ENCODE measurements around the gene UVRAG.

UVRAG gene

GRCh38 chr11:75771646-75772410, 43.2 kb upstream of the UVRAG start:
- peaks cover 10 to 69% (median 31%) of the 10 kb centered on the region in 3 experiments for H3K27me3 ChIP-seq (ENCODE audit: control insufficient read depth in 3 of 3, insufficient read depth in 3 of 3, low read depth in 1 of 3, low read length in 3 of 3)
- H2AK5ac ChIP-seq (ENCODE audit: low read depth, low read length) = no peak overlapping the region
- no peak overlapping the region for H3K4ac ChIP-seq (ENCODE audit: low read length)
- no peak overlapping the region for H2AFZ ChIP-seq (ENCODE audit: low read length)
- peaks cover 5 to 14% of the 10 kb centered on the region in 2 donors for H3K4me1 ChIP-seq (ENCODE audit: control insufficient read depth in 2 of 2, insufficient read depth in 1 of 2, low read depth in 1 of 2, low read length in 2 of 2)
- no peak overlapping the region for H2BK5ac ChIP-seq (ENCODE audit: low read length)
- no peak for DNase-seq (ENCODE audit: low spot score)
- no peak overlapping the region for H3K14ac ChIP-seq (ENCODE audit: low read length)
- H3K9me3 ChIP-seq (replicated peaks in 1 of 2; ENCODE audit: control insufficient read depth in 2 of 2, insufficient read depth in 1 of 2, low read depth in 1 of 2, low read length in 2 of 2) = no peaks in the 10 kb centered on the region
- H3K36me3 ChIP-seq (replicated peaks in 1 of 2; ENCODE audit: control insufficient read depth in 2 of 2, insufficient read depth in 2 of 2, low read length in 2 of 2) = no peaks in the 10 kb centered on the region
- H3K9ac ChIP-seq (ENCODE audit: low read depth, low read length, poor library complexity) = no peak overlapping the region
- no peak overlapping the region for H4K8ac ChIP-seq (ENCODE audit: low read depth, low read length)
- H2BK12ac ChIP-seq (ENCODE audit: low read length) = no peak overlapping the region
- no peak overlapping the region for H3K4me3 ChIP-seq (ENCODE audit: low read length in 2 of 2)
- H2BK15ac ChIP-seq (ENCODE audit: low read length) = no peak overlapping the region
- no peak overlapping the region for H3K4me2 ChIP-seq (ENCODE audit: insufficient read depth, low read length, poor library complexity, severe bottlenecking)
- H3K27ac ChIP-seq (replicated peaks; ENCODE audit: low read length) = no peak overlapping the region
- no peak overlapping the region for H2BK120ac ChIP-seq (ENCODE audit: low read depth, low read length)
- no peak overlapping the region for H3K23ac ChIP-seq (ENCODE audit: low read depth, low read length, poor library complexity)
- H3K79me1 ChIP-seq (ENCODE audit: low read depth, low read length) = no peaks in the 10 kb centered on the region
- WGBS, 2 donors (ENCODE audit: extremely low coverage in 2 of 2, insufficient read length in 2 of 2, insufficient replicate concordance in 1 of 2) = no CpG with 5 or more reads among the region's 6 CpGs
- no peak overlapping the region for H3K18ac ChIP-seq (ENCODE audit: low read length)
- H4K91ac ChIP-seq (ENCODE audit: low read depth, low read length, poor library complexity) = no peak overlapping the region

DNA sequence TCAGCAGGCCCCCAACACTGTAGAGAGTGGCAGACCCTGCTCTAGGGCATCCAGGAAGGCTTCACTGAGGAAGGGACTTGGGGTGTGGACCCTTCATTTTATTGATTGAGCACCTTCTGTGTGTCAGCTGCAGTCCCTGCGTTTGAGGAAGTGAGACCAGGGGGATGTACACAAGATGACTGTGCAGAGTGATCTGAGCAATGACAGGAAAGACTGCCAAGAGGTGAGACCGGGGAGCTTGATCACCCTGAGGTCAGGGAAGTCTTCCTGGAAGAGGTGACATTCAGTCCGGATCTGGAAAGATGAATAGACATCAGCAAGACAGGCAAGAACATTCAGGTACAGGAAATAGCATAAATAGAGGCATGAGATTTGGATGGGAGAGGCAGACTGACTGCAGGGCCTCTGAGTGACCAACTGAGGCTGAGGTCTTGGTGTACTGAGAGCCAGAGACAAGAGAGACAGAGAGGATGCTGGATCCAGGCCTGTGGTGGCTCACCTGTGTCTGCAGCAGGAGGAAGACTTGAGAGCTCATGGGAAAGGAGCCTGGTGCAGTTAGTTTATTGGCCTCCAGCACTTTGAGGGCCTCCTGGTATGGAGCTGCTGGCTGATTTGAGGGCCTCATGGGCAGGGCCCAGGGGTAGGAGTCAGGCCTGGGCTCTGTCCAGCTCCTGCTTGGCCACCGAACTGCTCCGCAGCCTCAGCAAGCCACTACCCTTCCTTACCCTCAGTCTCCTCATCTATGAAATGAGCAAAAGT, 41.2 kb upstream of the UVRAG start:
- Histone ChIP-seq H2BK120ac (ENCODE audit: low read depth, low read length) (no peak overlapping the region), H3K9me3 (replicated peaks in 1 of 2; ENCODE audit: control insufficient read depth in 2 of 2, insufficient read depth in 1 of 2, low read depth in 1 of 2, low read length in 2 of 2) (no peaks in the 10 kb centered on the region), H3K4ac (ENCODE audit: low read length) (no peak overlapping the region), H3K14ac (ENCODE audit: low read length) (no peak overlapping the region), H4K91ac (ENCODE audit: low read depth, low read length, poor library complexity) (no peak overlapping the region), H2BK12ac (ENCODE audit: low read length) (no peak overlapping the region), H3K4me1 (ENCODE audit: control insufficient read depth in 2 of 2, insufficient read depth in 1 of 2, low read depth in 1 of 2, low read length in 2 of 2) (peaks cover 0 to 6% of the 10 kb centered on the region in 2 donors), H3K27ac (replicated peaks; ENCODE audit: low read length) (no peak overlapping the region), H4K8ac (ENCODE audit: low read depth, low read length) (no peak overlapping the region), H3K23ac (ENCODE audit: low read depth, low read length, poor library complexity) (no peak overlapping the region), H3K4me3 (ENCODE audit: low read length in 2 of 2) (no peak overlapping the region), H2BK5ac (ENCODE audit: low read length) (peak overlapping the region; percentile 15), H2AK5ac (ENCODE audit: low read depth, low read length) (peak overlapping the region; percentile 64), H2AFZ (ENCODE audit: low read length) (no peak overlapping the region), H3K4me2 (ENCODE audit: insufficient read depth, low read length, poor library complexity, severe bottlenecking) (no peak overlapping the region), H3K9ac (ENCODE audit: low read depth, low read length, poor library complexity) (no peak overlapping the region), H3K18ac (ENCODE audit: low read length) (no peak overlapping the region), H3K79me1 (ENCODE audit: low read depth, low read length) (no peaks in the 10 kb centered on the region), H2BK15ac (ENCODE audit: low read length) (no peak overlapping the region), H3K27me3 (ENCODE audit: control insufficient read depth in 3 of 3, insufficient read depth in 3 of 3, low read depth in 1 of 3, low read length in 3 of 3) (peaks cover 6 to 51% (median 18%) of the 10 kb centered on the region in 3 experiments), H3K36me3 (replicated peaks in 1 of 2; ENCODE audit: control insufficient read depth in 2 of 2, insufficient read depth in 2 of 2, low read length in 2 of 2) (no peaks in the 10 kb centered on the region)
- no CpG with 5 or more reads among the region's 5 CpGs for WGBS, 2 donors (ENCODE audit: extremely low coverage in 2 of 2, insufficient read length in 2 of 2, insufficient replicate concordance in 1 of 2)
- DNase-seq (ENCODE audit: low spot score) = no peak

- Histone ChIP-seq H2BK120ac (ENCODE audit: low read depth, low read length) (no peak overlapping the region), H3K9me3 (replicated peaks in 1 of 2; ENCODE audit: control insufficient read depth in 2 of 2, insufficient read depth in 1 of 2, low read depth in 1 of 2, low read length in 2 of 2) (no peaks in the 10 kb centered on the region), H3K4ac (ENCODE audit: low read length) (no peak overlapping the region), H3K36me3 (replicated peaks in 1 of 2; ENCODE audit: control insufficient read depth in 2 of 2, insufficient read depth in 2 of 2, low read length in 2 of 2) (no peaks in the 10 kb centered on the region), H2AFZ (ENCODE audit: low read length) (no peak overlapping the region), H3K23ac (ENCODE audit: low read depth, low read length, poor library complexity) (no peak overlapping the region), H4K91ac (ENCODE audit: low read depth, low read length, poor library complexity) (no peak overlapping the region), H3K4me1 (ENCODE audit: control insufficient read depth in 2 of 2, insufficient read depth in 1 of 2, low read depth in 1 of 2, low read length in 2 of 2) (peaks cover 0 to 3% of the 10 kb centered on the region in 2 donors), H3K27ac (replicated peaks; ENCODE audit: low read length) (no peak overlapping the region), H3K27me3 (ENCODE audit: control insufficient read depth in 3 of 3, insufficient read depth in 3 of 3, low read depth in 1 of 3, low read length in 3 of 3) (peaks cover 0 to 50% (median 7%) of the 10 kb centered on the region in 3 experiments), H2BK5ac (ENCODE audit: low read length) (no peak overlapping the region), H3K4me3 (ENCODE audit: low read length in 2 of 2) (no peak overlapping the region), H3K18ac (ENCODE audit: low read length) (no peak overlapping the region), H3K9ac (ENCODE audit: low read depth, low read length, poor library complexity) (no peak overlapping the region), H2AK5ac (ENCODE audit: low read depth, low read length) (no peak overlapping the region), H2BK12ac (ENCODE audit: low read length) (no peak overlapping the region), H2BK15ac (ENCODE audit: low read length) (no peak overlapping the region), H3K79me1 (ENCODE audit: low read depth, low read length) (no peaks in the 10 kb centered on the region), H3K14ac (ENCODE audit: low read length) (no peak overlapping the region), H4K8ac (ENCODE audit: low read depth, low read length) (no peak overlapping the region), H3K4me2 (ENCODE audit: insufficient read depth, low read length, poor library complexity, severe bottlenecking) (no peak overlapping the region)
- DNase-seq (ENCODE audit: low spot score) = no peak
- WGBS, 2 donors (ENCODE audit: extremely low coverage in 2 of 2, insufficient read length in 2 of 2, insufficient replicate concordance in 1 of 2) = no CpG with 5 or more reads among the region's 3 CpGs
Observed at GRCh38 chr11:75775056-75775455, 40.0 kb upstream of the UVRAG start.

GRCh38 chr11:75776546-75776945, 38.5 kb upstream of the UVRAG start:
- Histone ChIP-seq H4K91ac (ENCODE audit: low read depth, low read length, poor library complexity) (no peak overlapping the region), H2BK120ac (ENCODE audit: low read depth, low read length) (no peak overlapping the region), H3K9ac (ENCODE audit: low read depth, low read length, poor library complexity) (no peak overlapping the region), H3K9me3 (replicated peaks in 1 of 2; ENCODE audit: control insufficient read depth in 2 of 2, insufficient read depth in 1 of 2, low read depth in 1 of 2, low read length in 2 of 2) (no peaks in the 10 kb centered on the region), H3K27me3 (ENCODE audit: control insufficient read depth in 3 of 3, insufficient read depth in 3 of 3, low read depth in 1 of 3, low read length in 3 of 3) (peaks cover 0 to 47% (median 0%) of the 10 kb centered on the region in 3 experiments), H3K79me1 (ENCODE audit: low read depth, low read length) (no peaks in the 10 kb centered on the region), H3K27ac (replicated peaks; ENCODE audit: low read length) (no peak overlapping the region), H3K23ac (ENCODE audit: low read depth, low read length, poor library complexity) (no peak overlapping the region), H3K36me3 (replicated peaks in 1 of 2; ENCODE audit: control insufficient read depth in 2 of 2, insufficient read depth in 2 of 2, low read length in 2 of 2) (no peaks in the 10 kb centered on the region), H3K18ac (ENCODE audit: low read length) (no peak overlapping the region), H4K8ac (ENCODE audit: low read depth, low read length) (no peak overlapping the region), H3K4me2 (ENCODE audit: insufficient read depth, low read length, poor library complexity, severe bottlenecking) (no peak overlapping the region), H2BK12ac (ENCODE audit: low read length) (no peak overlapping the region), H2AK5ac (ENCODE audit: low read depth, low read length) (no peak overlapping the region), H3K14ac (ENCODE audit: low read length) (no peak overlapping the region), H2AFZ (ENCODE audit: low read length) (no peak overlapping the region), H3K4me3 (ENCODE audit: low read length in 2 of 2) (no peak overlapping the region), H3K4me1 (ENCODE audit: control insufficient read depth in 2 of 2, insufficient read depth in 1 of 2, low read depth in 1 of 2, low read length in 2 of 2) (peaks cover 0 to 3% of the 10 kb centered on the region in 2 donors), H3K4ac (ENCODE audit: low read length) (no peak overlapping the region), H2BK5ac (ENCODE audit: low read length) (no peak overlapping the region), H2BK15ac (ENCODE audit: low read length) (peak overlapping the region; percentile 20)
- no CpG with 5 or more reads among the region's 4 CpGs for WGBS, 2 donors (ENCODE audit: extremely low coverage in 2 of 2, insufficient read length in 2 of 2, insufficient replicate concordance in 1 of 2)
- no peak for DNase-seq (ENCODE audit: low spot score)

All from neuronal stem cell (in vitro differentiated cells).